Astrocyte of the cerebellum (primary cell): ENCODE data around the gene ACIN1.
"Not testable (repeated sequence)": the region's sequence is repeated elsewhere in the genome, so short reads cannot be mapped to it uniquely, and the experiment has no call there.

Experiments used
- DNase-seq: peaks from one replicate; pipeline ENCODE4 v3.0.0-alpha.2; 2011; ENCODE audit warnings: low read depth
- H3K4me3 ChIP-seq: 2 replicates; pipeline ENCODE4 v1.5.1; 2011; ENCODE audit warnings: mild to moderate bottlenecking, low read depth, low read length, moderate library complexity
- CTCF ChIP-seq: IDR thresholded peaks from 2 replicates; pipeline ENCODE4 v1.5.1; 2012; ENCODE audit warnings: low read length, low read depth, moderate library complexity, mild to moderate bottlenecking; ENCODE audit errors: missing control alignments
- in situ Hi-C: cut with HindIII; loops from 2 replicates; pipeline ENCODE4 v1.10.0; 2017; ENCODE audit warnings: low sequenced_read_pairs

Gene ACIN1

DNA sequence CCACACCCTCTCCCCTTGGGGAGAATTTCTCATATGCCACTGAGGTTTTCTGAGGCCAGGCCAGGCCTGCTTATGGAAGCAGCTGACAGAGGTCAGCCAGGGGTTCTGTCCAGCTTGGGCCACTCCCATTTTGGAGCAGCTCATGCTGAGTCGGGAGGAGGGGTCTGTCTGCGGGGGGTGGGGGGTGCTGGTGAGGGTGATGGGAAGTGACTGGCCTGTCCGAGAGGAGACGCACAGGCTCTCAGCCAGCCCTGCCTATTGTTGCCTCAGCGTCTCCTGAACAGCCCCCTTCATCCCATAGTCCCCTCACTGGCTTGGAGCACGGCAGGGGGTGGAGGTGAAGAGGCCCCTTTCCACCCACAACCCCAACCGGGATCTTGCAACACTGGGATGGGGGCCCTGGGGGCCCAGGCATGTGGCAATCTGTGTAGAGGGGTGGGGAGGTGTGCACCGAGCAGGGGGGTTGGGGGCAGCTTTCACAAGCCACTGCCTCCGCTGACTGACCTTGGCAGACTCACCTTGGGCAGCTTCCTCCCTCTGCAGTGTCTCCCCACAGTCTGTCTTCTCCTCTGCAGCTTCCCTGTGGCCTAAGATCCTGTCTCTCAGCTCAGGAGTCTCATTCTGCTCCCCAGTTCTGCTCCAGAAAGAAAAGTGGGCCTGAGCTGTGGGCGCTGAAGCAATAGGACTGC is 18.6 kb upstream of the ACIN1 start:
- no peak for TF ChIP-seq CTCF
- in situ Hi-C loops = no loop called here
- DNase-seq = no peak
- H3K4me3 ChIP-seq = no peak overlapping the region

GRCh38 chr14:23112359-23113178 is 17.6 kb upstream of the ACIN1 start:
- in situ Hi-C loops = no loop called here

GRCh38 chr14:23110579-23111365 is 15.8 kb upstream of the ACIN1 start:
- no peak overlapping the region for H3K4me3 ChIP-seq
- in situ Hi-C loops = no loop called here
- no peak for DNase-seq
- TF ChIP-seq CTCF = no peak

More at GRCh38 chr14:23112359-23113178, 17.6 kb upstream of the ACIN1 start:
- TF ChIP-seq CTCF = no peak
- no peak overlapping the region for H3K4me3 ChIP-seq
- DNase-seq = no peak

DNA sequence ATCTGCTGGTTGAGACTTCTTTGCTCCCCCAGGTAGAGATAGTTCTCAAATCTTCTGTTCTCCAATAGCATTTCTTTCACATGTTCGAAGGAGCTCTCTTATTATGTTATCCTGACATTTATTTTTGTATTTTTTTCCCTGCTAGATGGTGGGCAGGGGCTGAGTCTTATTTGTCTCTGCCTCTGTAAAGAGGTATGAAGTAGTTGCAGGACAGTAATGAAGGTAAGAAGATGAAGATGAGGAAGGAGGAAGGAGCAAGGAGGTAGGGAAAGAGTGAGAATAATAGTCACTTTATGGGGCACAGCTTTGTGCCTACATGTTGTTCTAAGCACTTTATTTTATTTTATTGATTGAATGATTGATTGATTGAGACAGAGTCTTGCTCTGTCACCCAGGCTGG is 14.8 kb upstream of the ACIN1 start:
- no peak overlapping the region for H3K4me3 ChIP-seq
- in situ Hi-C loops = no loop called here
- DNase-seq = no peak
- no peak for TF ChIP-seq CTCF

- H3K4me3 ChIP-seq, in situ Hi-C loops, DNase-seq: not testable (repeated sequence)
Observed at GRCh38 chr14:23108169-23108568, 13.2 kb upstream of the ACIN1 start.

- in situ Hi-C loops, DNase-seq, H3K4me3 ChIP-seq: not testable (repeated sequence)
Observed at GRCh38 chr14:23107620-23108019, 12.7 kb upstream of the ACIN1 start.

- no peak for DNase-seq
- no peak overlapping the region for H3K4me3 ChIP-seq
- TF ChIP-seq CTCF = no peak
- in situ Hi-C loops = no loop called here
Observed at GRCh38 chr14:23106747-23107045, 11.8 kb upstream of the ACIN1 start.
